ENCODE measurements around the gene KRCC1. TPM values are rescaled to one million over a fixed set of nuclear protein-coding genes. Genes with fewer than 3 reads are reported as not detected.
"Not testable (repeated sequence)": the region's sequence is repeated elsewhere in the genome, so short reads cannot be mapped to it uniquely, and the experiment has no call there.

KRCC1 gene
- total RNA-seq, 2 donors from 2014 or later, result 12.8 to 13.2 TPM

GRCh38 chr2:88019985-88020384, 35.6 kb downstream of the KRCC1 start:
- H3K27ac Mint-ChIP-seq, result no peak overlapping the region
- peaks cover 20% of the 10 kb centered on the region for H3K4me1 Mint-ChIP-seq (ENCODE audit: low read depth)
- peaks cover 0 to 2% of the 10 kb centered on the region in 2 donors for H3K9me3 Mint-ChIP-seq
- no peaks in the 10 kb centered on the region for H3K36me3 Mint-ChIP-seq (ENCODE audit: insufficient read depth in 2 of 2)
- H3K27me3 Mint-ChIP-seq (ENCODE audit: low read depth), result peaks cover 6% of the 10 kb centered on the region
- ATAC-seq (replicated peaks in 1 of 2) (no peak), DNase-seq (no peak)
- no peak overlapping the region for H3K4me3 Mint-ChIP-seq

GRCh38 chr2:88018909-88019308, 36.7 kb downstream of the KRCC1 start:
- H3K4me1 Mint-ChIP-seq (ENCODE audit: low read depth), result peaks cover 20% of the 10 kb centered on the region
- no peak for DNase-seq
- no peak overlapping the region for H3K27ac Mint-ChIP-seq
- H3K27me3 Mint-ChIP-seq (ENCODE audit: low read depth), result peaks cover 6% of the 10 kb centered on the region
- H3K4me3 Mint-ChIP-seq, result no peak overlapping the region
- H3K36me3 Mint-ChIP-seq (ENCODE audit: insufficient read depth in 2 of 2), result no peaks in the 10 kb centered on the region
- ATAC-seq (replicated peaks in 1 of 2), result no peak
- H3K9me3 Mint-ChIP-seq, result no peaks in the 10 kb centered on the region

GRCh38 chr2:88018077-88018805, 37.3 kb downstream of the KRCC1 start:
- H3K4me1 Mint-ChIP-seq (ENCODE audit: low read depth), result peaks cover 20% of the 10 kb centered on the region
- H3K27me3 Mint-ChIP-seq (ENCODE audit: low read depth); H3K36me3 Mint-ChIP-seq (ENCODE audit: insufficient read depth in 2 of 2); H3K27ac Mint-ChIP-seq; ATAC-seq (replicated peaks in 1 of 2); H3K9me3 Mint-ChIP-seq; DNase-seq: not testable (repeated sequence)
- H3K4me3 Mint-ChIP-seq, result peak overlapping the region; percentile 98 to 99

- H3K4me1 Mint-ChIP-seq (ENCODE audit: low read depth), result peaks cover 20% of the 10 kb centered on the region
- H3K36me3 Mint-ChIP-seq (ENCODE audit: insufficient read depth in 2 of 2); DNase-seq; H3K27me3 Mint-ChIP-seq (ENCODE audit: low read depth); H3K9me3 Mint-ChIP-seq; H3K27ac Mint-ChIP-seq; ATAC-seq (replicated peaks in 1 of 2): not testable (repeated sequence)
- peak overlapping the region; percentile 98 to 99 for H3K4me3 Mint-ChIP-seq
Measured at GRCh38 chr2:88017780-88018038, 37.9 kb downstream of the KRCC1 start.

- Mint-ChIP-seq H3K27me3 (ENCODE audit: low read depth) (peaks cover 6% of the 10 kb centered on the region), H3K9me3 (no peaks in the 10 kb centered on the region), H3K4me3 (peak overlapping the region; percentile 98 to 99), H3K27ac (peak overlapping the region; percentile 100), H3K4me1 (ENCODE audit: low read depth) (peaks cover 20% of the 10 kb centered on the region), H3K36me3 (ENCODE audit: insufficient read depth in 2 of 2) (no peaks in the 10 kb centered on the region)
- ATAC-seq (replicated peaks in 1 of 2) (peak; percentile 38 to 57), DNase-seq (peak; percentile 66 to 69)
Measured at GRCh38 chr2:88016960-88017779, 38.4 kb downstream of the KRCC1 start.

- H3K9me3 Mint-ChIP-seq, result no peaks in the 10 kb centered on the region
- peak within 1 kb of the TSS; percentile 98 to 99 for H3K4me3 Mint-ChIP-seq
- DNase-seq, result peak; percentile 81 to 82
- ATAC-seq (replicated peaks in 1 of 2), result peak; percentile 77 to 79
- peak within 1 kb of the TSS; percentile 100 for H3K27ac Mint-ChIP-seq
- peaks cover 20% of the 10 kb centered on the region for H3K4me1 Mint-ChIP-seq (ENCODE audit: low read depth)
- H3K36me3 Mint-ChIP-seq (ENCODE audit: insufficient read depth in 2 of 2), result no peaks in the 10 kb centered on the region
- H3K27me3 Mint-ChIP-seq (ENCODE audit: low read depth), result peaks cover 6% of the 10 kb centered on the region
Measured at GRCh38 chr2:88016086-88016959, 39.3 kb downstream of the KRCC1 start, which contains the start of gene RNU2-63P. Gene RNU2-63P (minus strand): TSS chr2:88016547.

GRCh38 chr2:88011011-88011410, 44.6 kb downstream of the KRCC1 start:
- DNase-seq, result no peak
- ATAC-seq (replicated peaks in 1 of 2), result no peak
- H3K27me3 Mint-ChIP-seq (ENCODE audit: low read depth), result no peaks in the 10 kb centered on the region
- H3K36me3 Mint-ChIP-seq (ENCODE audit: insufficient read depth in 2 of 2), result no peaks in the 10 kb centered on the region
- H3K27ac Mint-ChIP-seq, result no peak overlapping the region
- no peaks in the 10 kb centered on the region for H3K4me1 Mint-ChIP-seq (ENCODE audit: low read depth)
- no peak overlapping the region for H3K4me3 Mint-ChIP-seq
- no peaks in the 10 kb centered on the region for H3K9me3 Mint-ChIP-seq

GRCh38 chr2:88010136-88010535, 45.4 kb downstream of the KRCC1 start:
- no peak for ATAC-seq (replicated peaks in 1 of 2)
- H3K9me3 Mint-ChIP-seq, result no peaks in the 10 kb centered on the region
- DNase-seq, result no peak
- no peaks in the 10 kb centered on the region for H3K27me3 Mint-ChIP-seq (ENCODE audit: low read depth)
- H3K4me1 Mint-ChIP-seq (ENCODE audit: low read depth), result no peaks in the 10 kb centered on the region
- H3K4me3 Mint-ChIP-seq, result no peak overlapping the region
- H3K27ac Mint-ChIP-seq, result no peak overlapping the region
- H3K36me3 Mint-ChIP-seq (ENCODE audit: insufficient read depth in 2 of 2), result no peaks in the 10 kb centered on the region

GRCh38 chr2:88006912-88007439, 48.6 kb downstream of the KRCC1 start:
- Mint-ChIP-seq H3K36me3 (ENCODE audit: insufficient read depth in 2 of 2) (no peaks in the 10 kb centered on the region), H3K4me3 (no peak overlapping the region), H3K9me3 (no peaks in the 10 kb centered on the region), H3K27me3 (ENCODE audit: low read depth) (no peaks in the 10 kb centered on the region), H3K4me1 (ENCODE audit: low read depth) (peaks cover 5% of the 10 kb centered on the region), H3K27ac (no peak overlapping the region)
- ATAC-seq (replicated peaks in 1 of 2) (no peak), DNase-seq (no peak)

GRCh38 chr2:88005776-88006175, 49.8 kb downstream of the KRCC1 start:
- no peak for DNase-seq
- H3K9me3 Mint-ChIP-seq, result no peaks in the 10 kb centered on the region
- no peaks in the 10 kb centered on the region for H3K36me3 Mint-ChIP-seq (ENCODE audit: insufficient read depth in 2 of 2)
- no peak for ATAC-seq (replicated peaks in 1 of 2)
- no peaks in the 10 kb centered on the region for H3K27me3 Mint-ChIP-seq (ENCODE audit: low read depth)
- H3K4me1 Mint-ChIP-seq (ENCODE audit: low read depth), result peaks cover 10% of the 10 kb centered on the region
- no peak overlapping the region for H3K27ac Mint-ChIP-seq
- no peak overlapping the region for H3K4me3 Mint-ChIP-seq

GRCh38 chr2:88003074-88003755, 52.4 kb downstream of the KRCC1 start:
- no peaks in the 10 kb centered on the region for H3K27me3 Mint-ChIP-seq (ENCODE audit: low read depth)
- ATAC-seq (replicated peaks in 1 of 2), result no peak
- no peak overlapping the region for H3K27ac Mint-ChIP-seq
- DNase-seq, result no peak
- no peaks in the 10 kb centered on the region for H3K36me3 Mint-ChIP-seq (ENCODE audit: insufficient read depth in 2 of 2)
- no peak overlapping the region for H3K4me3 Mint-ChIP-seq
- peaks cover 10% of the 10 kb centered on the region for H3K4me1 Mint-ChIP-seq (ENCODE audit: low read depth)
- no peaks in the 10 kb centered on the region for H3K9me3 Mint-ChIP-seq

GRCh38 chr2:88002359-88002707, 53.2 kb downstream of the KRCC1 start:
- Mint-ChIP-seq H3K9me3 (no peaks in the 10 kb centered on the region), H3K36me3 (ENCODE audit: insufficient read depth in 2 of 2) (no peaks in the 10 kb centered on the region), H3K4me3 (no peak overlapping the region), H3K27me3 (ENCODE audit: low read depth) (no peaks in the 10 kb centered on the region), H3K4me1 (ENCODE audit: low read depth) (peaks cover 10% of the 10 kb centered on the region), H3K27ac (no peak overlapping the region)
- ATAC-seq (replicated peaks in 1 of 2), result no peak
- DNase-seq, result no peak

Data from activated T-cell treated with anti-CD3 and anti-CD28 coated beads, Interleukin-2, amount 50 U/mL, for 72 hours (primary cell).